Activated CD4-positive, alpha-beta T cell treated with anti-CD3 and anti-CD28 coated beads for 48 hours (primary cell): ENCODE measurements around the gene CA12.
A peak's percentile ranks its signal among the peaks of the same experiment; 100 is the strongest.
"Not testable (repeated sequence)": the region's sequence is repeated elsewhere in the genome, so short reads cannot be mapped to it uniquely, and the experiment has no call there.

Experiments used
- DNase-seq: peaks from one replicate; pipeline ENCODE4 v3.0.0-alpha.2; 2020

Gene CA12

GRCh38 chr15:63354821-63355650, 26.6 kb downstream of the CA12 start:
- DNase-seq, result no peak

GRCh38 chr15:63353887-63354286, 27.8 kb downstream of the CA12 start:
- DNase-seq, result no peak

GRCh38 chr15:63353261-63353660, 28.4 kb downstream of the CA12 start:
- DNase-seq, result no peak

GRCh38 chr15:63352808-63353207, 28.8 kb downstream of the CA12 start:
- no peak for DNase-seq

GRCh38 chr15:63351170-63351569, 30.5 kb downstream of the CA12 start:
- DNase-seq, result no peak

GRCh38 chr15:63350178-63350621, 31.4 kb downstream of the CA12 start:
- DNase-seq, result no peak

GRCh38 chr15:63349621-63350020, 32.0 kb downstream of the CA12 start:
- DNase-seq, result no peak

GRCh38 chr15:63349156-63349555, 32.5 kb downstream of the CA12 start:
- no peak for DNase-seq

- no peak for DNase-seq
These were observed 33.3 kb downstream of the CA12 start for GRCh38 chr15:63348392-63348791.

GRCh38 chr15:63347074-63347857, 34.4 kb downstream of the CA12 start:
- no peak for DNase-seq

GRCh38 chr15:63345391-63345752, 36.3 kb downstream of the CA12 start:
- DNase-seq, result no peak

- no peak for DNase-seq
These were observed 36.8 kb downstream of the CA12 start for GRCh38 chr15:63344731-63345390.

- not testable (repeated sequence) for DNase-seq
These were observed 38.6 kb downstream of the CA12 start for GRCh38 chr15:63342996-63343562.

GRCh38 chr15:63341898-63342297, 39.7 kb downstream of the CA12 start:
- DNase-seq, result no peak

- no peak for DNase-seq
These were observed 40.8 kb downstream of the CA12 start for GRCh38 chr15:63340878-63341277.

GRCh38 chr15:63340353-63340752, 41.3 kb downstream of the CA12 start:
- DNase-seq, result no peak

- no peak for DNase-seq
These were observed 41.8 kb downstream of the CA12 start for GRCh38 chr15:63339836-63340235.

GRCh38 chr15:63339006-63339766, 42.5 kb downstream of the CA12 start:
- no peak for DNase-seq

- DNase-seq, result peak; percentile 13
These were observed 43.5 kb downstream of the CA12 start for GRCh38 chr15:63338170-63338569.

- DNase-seq, result no peak
These were observed 44.6 kb downstream of the CA12 start for GRCh38 chr15:63337046-63337445.

- DNase-seq, result no peak
These were observed 46.0 kb downstream of the CA12 start for GRCh38 chr15:63335543-63336240.

- no peak for DNase-seq
These were observed 46.8 kb downstream of the CA12 start for GRCh38 chr15:63334821-63335220.
